ENCODE measurements around the gene BAIAP3.

Gene BAIAP3

GRCh38 chr16:1298406-1298805 is 35.0 kb upstream of the BAIAP3 start:
- no peak for TF ChIP-seq CTCF (IDR thresholded peaks at IDR 0.05; ENCODE audit: low read depth, low read length, poor library complexity, severe bottlenecking)
- TF ChIP-seq EZH2phosphoT487 (IDR thresholded peaks at IDR 0.05; ENCODE audit: borderline replicate concordance, low read length), result no peak
- no peak overlapping the region for H3K27ac ChIP-seq (ENCODE audit: low read depth, low read length)

GRCh38 chr16:1299012-1299867 is 34.2 kb upstream of the BAIAP3 start:
- Histone ChIP-seq H3F3A (ENCODE audit: control insufficient read depth, insufficient read depth) (peaks cover 5% of the 10 kb centered on the region), H3K27me3 (ENCODE audit: control insufficient read depth, low read length) (peaks cover 5% of the 10 kb centered on the region; the same call in 1 of the 2 replicates), H3K9me2 (replicated peaks; ENCODE audit: control insufficient read depth, low read length) (no peaks in the 10 kb centered on the region), H4K20me1 (ENCODE audit: control insufficient read depth, insufficient read depth, low read depth, low read length) (no peaks in the 10 kb centered on the region), H3K4me3 (ENCODE audit: low read length) (no peak overlapping the region), H3K4me1 (ENCODE audit: control insufficient read depth, low read length) (peaks cover 45% of the 10 kb centered on the region), H3K36me3 (ENCODE audit: control insufficient read depth, low read length) (no peaks in the 10 kb centered on the region), H3K79me2 (ENCODE audit: control insufficient read depth, low read length) (no peaks in the 10 kb centered on the region), H3K4me2 (ENCODE audit: low read length) (no peak overlapping the region), H3K27ac (ENCODE audit: low read depth, low read length) (no peak overlapping the region), H3K9me3 (ENCODE audit: control insufficient read depth, insufficient read depth, low read length) (no peaks in the 10 kb centered on the region)
- no peak for TF ChIP-seq CTCF (IDR thresholded peaks at IDR 0.05; ENCODE audit: low read depth, low read length, poor library complexity, severe bottlenecking)
- no peak for TF ChIP-seq EZH2phosphoT487 (IDR thresholded peaks at IDR 0.05; ENCODE audit: borderline replicate concordance, low read length)

More at GRCh38 chr16:1298406-1298805, 35.0 kb upstream of the BAIAP3 start:
- no peaks in the 10 kb centered on the region for H4K20me1 ChIP-seq (ENCODE audit: control insufficient read depth, insufficient read depth, low read depth, low read length)
- H3F3A ChIP-seq (ENCODE audit: control insufficient read depth, insufficient read depth), result no peaks in the 10 kb centered on the region; the same call in 1 of the 2 replicates
- H3K4me2 ChIP-seq (ENCODE audit: low read length), result no peak overlapping the region
- no peaks in the 10 kb centered on the region for H3K79me2 ChIP-seq (ENCODE audit: control insufficient read depth, low read length)
- H3K4me1 ChIP-seq (ENCODE audit: control insufficient read depth, low read length), result peaks cover 37% of the 10 kb centered on the region
- no peaks in the 10 kb centered on the region for H3K36me3 ChIP-seq (ENCODE audit: control insufficient read depth, low read length)
- no peak overlapping the region for H3K4me3 ChIP-seq (ENCODE audit: low read length)
- no peaks in the 10 kb centered on the region for H3K9me2 ChIP-seq (replicated peaks; ENCODE audit: control insufficient read depth, low read length)
- H3K27me3 ChIP-seq (ENCODE audit: control insufficient read depth, low read length), result peaks cover 9% of the 10 kb centered on the region; the same call in 1 of the 2 replicates
- no peaks in the 10 kb centered on the region for H3K9me3 ChIP-seq (ENCODE audit: control insufficient read depth, insufficient read depth, low read length)

- H3K79me2 ChIP-seq (ENCODE audit: control insufficient read depth, low read length), result no peaks in the 10 kb centered on the region
- H3K4me2 ChIP-seq (ENCODE audit: low read length), result no peak overlapping the region
- H3K36me3 ChIP-seq (ENCODE audit: control insufficient read depth, low read length), result no peaks in the 10 kb centered on the region
- H3F3A ChIP-seq (ENCODE audit: control insufficient read depth, insufficient read depth), result peaks cover 5% of the 10 kb centered on the region
- peaks cover 5% of the 10 kb centered on the region; the same call in 1 of the 2 replicates for H3K27me3 ChIP-seq (ENCODE audit: control insufficient read depth, low read length)
- TF ChIP-seq CTCF (IDR thresholded peaks at IDR 0.05; ENCODE audit: low read depth, low read length, poor library complexity, severe bottlenecking), result no peak
- no peak for TF ChIP-seq EZH2phosphoT487 (IDR thresholded peaks at IDR 0.05; ENCODE audit: borderline replicate concordance, low read length)
- no peaks in the 10 kb centered on the region for H3K9me3 ChIP-seq (ENCODE audit: control insufficient read depth, insufficient read depth, low read length)
- H4K20me1 ChIP-seq (ENCODE audit: control insufficient read depth, insufficient read depth, low read depth, low read length), result no peaks in the 10 kb centered on the region
- H3K9me2 ChIP-seq (replicated peaks; ENCODE audit: control insufficient read depth, low read length), result no peaks in the 10 kb centered on the region
- no peak overlapping the region for H3K27ac ChIP-seq (ENCODE audit: low read depth, low read length)
- H3K4me3 ChIP-seq (ENCODE audit: low read length), result no peak overlapping the region
- H3K4me1 ChIP-seq (ENCODE audit: control insufficient read depth, low read length), result peaks cover 46% of the 10 kb centered on the region
Measured at GRCh38 chr16:1299868-1300203, 33.6 kb upstream of the BAIAP3 start.

Measured in DOHH2 (cell line).